ENCODE results near the gene EDIL3.

EDIL3 gene

GRCh38 chr5:84306601-84307000, 78.1 kb downstream of the EDIL3 start:
- Histone ChIP-seq H2AFZ (ENCODE audit: low read length) (no peak overlapping the region), H4K20me1 (ENCODE audit: insufficient read depth, low read length) (no peaks in the 10 kb centered on the region), H3K27ac (ENCODE audit: low read depth, low read length, poor library complexity, severe bottlenecking) (no peak overlapping the region), H3K27me3 (ENCODE audit: insufficient read depth, low read length) (no peaks in the 10 kb centered on the region), H3K4me2 (ENCODE audit: low read length) (no peak overlapping the region), H3K4me1 (ENCODE audit: insufficient read depth, low read length, severe bottlenecking) (no peaks in the 10 kb centered on the region), H3K4me3 (ENCODE audit: low read depth, low read length, poor library complexity, severe bottlenecking) (no peak overlapping the region), H3K9me3 (ENCODE audit: low read length) (no peaks in the 10 kb centered on the region), H3K36me3 (ENCODE audit: insufficient read depth, low read length) (no peaks in the 10 kb centered on the region), H3K9me2 (ENCODE audit: low read depth, low read length) (no peaks in the 10 kb centered on the region), H3F3A (ENCODE audit: insufficient read depth, low read length) (no peaks in the 10 kb centered on the region), H3K79me2 (ENCODE audit: insufficient read depth, low read length) (no peaks in the 10 kb centered on the region), H3K9ac (ENCODE audit: low read length) (no peak overlapping the region)
- TF ChIP-seq EZH2 (IDR thresholded peaks at IDR 0.05; ENCODE audit: borderline replicate concordance, low read length): no peak
- TF ChIP-seq CTCF (IDR thresholded peaks at IDR 0.05; ENCODE audit: low read length): no peak

- TF ChIP-seq CTCF (IDR thresholded peaks at IDR 0.05; ENCODE audit: low read length) (no peak), EZH2 (IDR thresholded peaks at IDR 0.05; ENCODE audit: borderline replicate concordance, low read length) (no peak)
- no peaks in the 10 kb centered on the region for H4K20me1 ChIP-seq (ENCODE audit: insufficient read depth, low read length)
- H3K9ac ChIP-seq (ENCODE audit: low read length): no peak overlapping the region
- no peak overlapping the region for H2AFZ ChIP-seq (ENCODE audit: low read length)
- no peak overlapping the region for H3K27ac ChIP-seq (ENCODE audit: low read depth, low read length, poor library complexity, severe bottlenecking)
- H3F3A ChIP-seq (ENCODE audit: insufficient read depth, low read length): no peaks in the 10 kb centered on the region
- H3K36me3 ChIP-seq (ENCODE audit: insufficient read depth, low read length): no peaks in the 10 kb centered on the region
- no peaks in the 10 kb centered on the region for H3K9me2 ChIP-seq (ENCODE audit: low read depth, low read length)
- H3K27me3 ChIP-seq (ENCODE audit: insufficient read depth, low read length): no peaks in the 10 kb centered on the region
- no peaks in the 10 kb centered on the region for H3K4me1 ChIP-seq (ENCODE audit: insufficient read depth, low read length, severe bottlenecking)
- no peaks in the 10 kb centered on the region for H3K9me3 ChIP-seq (ENCODE audit: low read length)
- H3K4me3 ChIP-seq (ENCODE audit: low read depth, low read length, poor library complexity, severe bottlenecking): no peak overlapping the region
- no peaks in the 10 kb centered on the region for H3K79me2 ChIP-seq (ENCODE audit: insufficient read depth, low read length)
- no peak overlapping the region for H3K4me2 ChIP-seq (ENCODE audit: low read length)
Observed at GRCh38 chr5:84304599-84304998, 80.1 kb downstream of the EDIL3 start.

GRCh38 chr5:84303315-84303714, 81.4 kb downstream of the EDIL3 start:
- Histone ChIP-seq H3K9me3 (ENCODE audit: low read length) (no peaks in the 10 kb centered on the region), H3K4me2 (ENCODE audit: low read length) (no peak overlapping the region), H3K9ac (ENCODE audit: low read length) (no peak overlapping the region), H3K36me3 (ENCODE audit: insufficient read depth, low read length) (no peaks in the 10 kb centered on the region), H2AFZ (ENCODE audit: low read length) (no peak overlapping the region), H3K79me2 (ENCODE audit: insufficient read depth, low read length) (no peaks in the 10 kb centered on the region), H3K9me2 (ENCODE audit: low read depth, low read length) (no peaks in the 10 kb centered on the region), H3K27me3 (ENCODE audit: insufficient read depth, low read length) (no peaks in the 10 kb centered on the region), H3K27ac (ENCODE audit: low read depth, low read length, poor library complexity, severe bottlenecking) (no peak overlapping the region), H4K20me1 (ENCODE audit: insufficient read depth, low read length) (no peaks in the 10 kb centered on the region), H3F3A (ENCODE audit: insufficient read depth, low read length) (no peaks in the 10 kb centered on the region), H3K4me3 (ENCODE audit: low read depth, low read length, poor library complexity, severe bottlenecking) (no peak overlapping the region), H3K4me1 (ENCODE audit: insufficient read depth, low read length, severe bottlenecking) (no peaks in the 10 kb centered on the region)
- TF ChIP-seq EZH2 (IDR thresholded peaks at IDR 0.05; ENCODE audit: borderline replicate concordance, low read length) (no peak), CTCF (IDR thresholded peaks at IDR 0.05; ENCODE audit: low read length) (no peak)

Data from OCI-LY1 (cell line).